Ishikawa (cell line): ENCODE measurements around the gene COQ10B.

ENCODE experiments used
- CEBPB ChIP-seq: IDR thresholded peaks from 2 replicates; pipeline ENCODE4 v1.6.1; 2012
- CREB1 ChIP-seq: IDR thresholded peaks from 2 replicates; pipeline ENCODE4 v1.6.1; 2012; ENCODE audit warnings: low read depth
- EGR1 ChIP-seq: IDR thresholded peaks from 2 replicates; pipeline ENCODE4 v1.6.1; 2012
- EP300 ChIP-seq: IDR thresholded peaks from 2 replicates; pipeline ENCODE4 v1.6.1; 2012; ENCODE audit warnings: borderline replicate concordance
- FOXM1 ChIP-seq: IDR thresholded peaks from 2 replicates; pipeline ENCODE4 v1.6.1; 2012; ENCODE audit warnings: low read depth, borderline replicate concordance
- MAX ChIP-seq: IDR thresholded peaks from 2 replicates; pipeline ENCODE4 v1.6.1; 2012
- NFIC ChIP-seq: IDR thresholded peaks from 2 replicates; pipeline ENCODE4 v1.6.1; 2012
- RAD21 ChIP-seq: IDR thresholded peaks from 2 replicates; pipeline ENCODE4 v1.6.1; 2012; ENCODE audit warnings: low read depth
- REST ChIP-seq: IDR thresholded peaks from 2 replicates; pipeline ENCODE4 v1.6.1; 2012; ENCODE audit warnings: low read depth, mild to moderate bottlenecking
- TAF1 ChIP-seq: IDR thresholded peaks from 2 replicates; pipeline ENCODE4 v1.6.1; 2012; ENCODE audit warnings: low read depth, mild to moderate bottlenecking
- TCF12 ChIP-seq: IDR thresholded peaks from 2 replicates; pipeline ENCODE4 v1.6.1; 2012; ENCODE audit warnings: low read depth
- TEAD4 ChIP-seq: IDR thresholded peaks from 2 replicates; pipeline ENCODE4 v1.6.1; 2012
- USF1 ChIP-seq: IDR thresholded peaks from 2 replicates; pipeline ENCODE4 v1.6.1; 2012
- YY1 ChIP-seq: IDR thresholded peaks from 2 replicates; pipeline ENCODE4 v1.6.1; 2012; ENCODE audit warnings: low read depth
- ZBTB7A ChIP-seq: IDR thresholded peaks from 2 replicates; pipeline ENCODE4 v1.6.1; 2012; ENCODE audit warnings: low read depth

Gene COQ10B

GRCh38 chr2:197453123-197453913 lies at the start of gene COQ10B:
COQ10B (plus strand) TSS chr2:197453552; CDS start chr2:197453561, 9 bp downstream.
- TF ChIP-seq RAD21 (no peak), REST (no peak), CREB1 (peak; percentile 89), MAX (peak; percentile 77), NFIC (no peak), YY1 (peak; percentile 84), CEBPB (peak; percentile 93), EGR1 (no peak), TCF12 (peak; percentile 32; the same call in 1 of the 2 replicates), FOXM1 (no peak), ZBTB7A (peak; percentile 88), TAF1 (peak; percentile 48; the same call in 1 of the 2 replicates)

GRCh38 chr2:197405582-197405981 lies 47.8 kb upstream of the COQ10B start:
- no peak for TF ChIP-seq EP300
- TF ChIP-seq MAX: no peak
- TF ChIP-seq RAD21: no peak
- no peak for TF ChIP-seq FOXM1
- no peak for TF ChIP-seq REST
- TF ChIP-seq USF1: no peak
- no peak for TF ChIP-seq EGR1
- TF ChIP-seq CEBPB: no peak
- no peak for TF ChIP-seq CREB1
- TF ChIP-seq ZBTB7A: no peak
- TF ChIP-seq TAF1: no peak
- TF ChIP-seq TCF12: no peak
- TF ChIP-seq NFIC: no peak
- TF ChIP-seq YY1: no peak

- TF ChIP-seq EGR1 (no peak), TEAD4 (no peak), TAF1 (no peak), NFIC (no peak), CREB1 (no peak), USF1 (no peak), REST (no peak), ZBTB7A (no peak), FOXM1 (no peak), CEBPB (no peak), EP300 (no peak), YY1 (no peak), RAD21 (no peak), TCF12 (no peak), MAX (no peak)
Observed at GRCh38 chr2:197414039-197414438, 39.3 kb upstream of the COQ10B start.

GRCh38 chr2:197414515-197414914 lies 38.8 kb upstream of the COQ10B start:
- TF ChIP-seq CEBPB (no peak), ZBTB7A (no peak), EGR1 (no peak), TCF12 (no peak), USF1 (no peak)
